ENCODE data around the gene SLC9A8.
A peak's percentile ranks its signal among the peaks of the same experiment; 100 is the strongest.
"Not testable (repeated sequence)": the region's sequence is repeated elsewhere in the genome, so short reads cannot be mapped to it uniquely, and the experiment has no call there.

Gene SLC9A8

DNA sequence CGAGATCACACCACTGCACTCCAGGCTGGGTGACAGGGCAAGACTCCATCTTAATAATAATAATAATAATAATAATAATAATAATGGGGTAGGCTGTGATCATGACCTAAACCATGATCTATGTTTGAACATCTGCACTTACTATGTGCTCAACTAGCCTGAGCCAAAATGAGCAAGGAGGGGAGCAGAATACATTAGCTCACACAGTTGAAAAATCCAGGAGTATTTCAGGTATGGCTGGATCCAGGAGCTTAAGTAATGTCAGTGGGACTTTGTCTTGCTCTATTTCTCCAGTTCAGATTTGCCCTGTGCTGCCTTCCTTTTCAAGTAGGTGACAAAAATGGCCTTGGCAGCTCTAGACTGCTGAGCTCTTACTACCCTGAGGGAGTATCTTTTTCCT, 32.7 kb upstream of the SLC9A8 start (continued):
- TF ChIP-seq ZNF596 (tag by site-specific recombination; IDR thresholded peaks at IDR 0.05) = no peak
- TF ChIP-seq, protein P1, sequence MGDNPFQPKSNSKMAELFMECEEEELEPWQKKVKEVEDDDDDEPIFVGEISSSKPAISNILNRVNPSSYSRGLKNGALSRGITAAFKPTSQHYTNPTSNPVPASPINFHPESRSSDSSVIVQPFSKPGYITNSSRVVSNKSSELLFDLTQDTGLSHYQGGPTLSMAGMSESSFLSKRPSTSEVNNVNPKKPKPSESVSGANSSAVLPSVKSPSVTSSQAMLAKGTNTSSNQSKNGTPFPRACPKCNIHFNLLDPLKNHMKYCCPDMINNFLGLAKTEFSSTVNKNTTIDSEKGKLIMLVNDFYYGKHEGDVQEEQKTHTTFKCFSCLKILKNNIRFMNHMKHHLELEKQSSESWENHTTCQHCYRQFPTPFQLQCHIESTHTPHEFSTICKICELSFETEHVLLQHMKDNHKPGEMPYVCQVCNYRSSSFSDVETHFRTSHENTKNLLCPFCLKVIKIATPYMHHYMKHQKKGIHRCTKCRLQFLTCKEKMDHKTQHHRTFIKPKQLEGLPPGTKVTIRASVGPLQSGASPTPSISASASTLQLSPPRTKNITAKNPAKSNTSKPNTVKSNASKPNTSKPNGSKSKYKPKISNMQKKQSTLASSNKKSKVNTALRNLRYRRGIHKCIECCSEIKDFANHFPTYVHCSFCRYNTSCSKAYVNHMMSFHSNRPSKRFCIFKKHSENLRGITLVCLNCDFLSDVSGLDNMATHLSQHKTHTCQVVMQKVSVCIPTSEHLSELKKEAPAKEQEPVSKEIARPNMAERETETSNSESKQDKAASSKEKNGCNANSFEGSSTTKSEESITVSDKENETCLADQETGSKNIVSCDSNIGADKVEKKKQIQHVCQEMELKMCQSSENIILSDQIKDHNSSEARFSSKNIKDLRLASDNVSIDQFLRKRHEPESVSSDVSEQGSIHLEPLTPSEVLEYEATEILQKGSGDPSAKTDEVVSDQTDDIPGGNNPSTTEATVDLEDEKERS (tag by site-specific recombination; IDR thresholded peaks at IDR 0.05) = no peak

GRCh38 chr20:49781676-49782075, 31.0 kb upstream of the SLC9A8 start:
- Histone ChIP-seq H3K9me3 (ENCODE audit: control insufficient read depth, insufficient read depth, low read depth, low read length) (no peaks in the 10 kb centered on the region), H3K27ac (ENCODE audit: extremely low read depth, low read depth, low read length) (no peak overlapping the region), H3K36me3 (ENCODE audit: control insufficient read depth in 2 of 2, insufficient read depth in 1 of 2, low read length in 2 of 2) (no peaks in the 10 kb centered on the region), H3K4me3 (ENCODE audit: low read depth, low read length) (no peak overlapping the region), H3K4me1 (ENCODE audit: control insufficient read depth, insufficient read depth, low read length) (no peaks in the 10 kb centered on the region)
- POLR2A ChIA-PET = no interaction called here
- CTCF ChIA-PET = no interaction called here
- TF ChIP-seq BCL11B (tag by site-specific recombination; IDR thresholded peaks at IDR 0.05; ENCODE audit: low read depth) = no peak
- no peak for TF ChIP-seq ZNF701 (tag by site-specific recombination; IDR thresholded peaks at IDR 0.05)
- no peak for TF ChIP-seq ZNF121 (tag by site-specific recombination; IDR thresholded peaks at IDR 0.05)
- TF ChIP-seq ZNF571 (tag by site-specific recombination; IDR thresholded peaks at IDR 0.05) = no peak
- no peak for TF ChIP-seq FEZF1 (tag by site-specific recombination; IDR thresholded peaks at IDR 0.05)
- no peak for TF ChIP-seq ZNF521 (tag by site-specific recombination; IDR thresholded peaks at IDR 0.05)
- peak; percentile 47; the same call in 1 of the 2 replicates for TF ChIP-seq PRDM1 (tag by site-specific recombination; IDR thresholded peaks at IDR 0.05)
- TF ChIP-seq ZNF221 (tag by site-specific recombination; IDR thresholded peaks at IDR 0.05; ENCODE audit: borderline replicate concordance) = no peak
- TF ChIP-seq SETDB1 (IDR thresholded peaks at IDR 0.05; ENCODE audit: insufficient read length, low read length) = no peak

DNA sequence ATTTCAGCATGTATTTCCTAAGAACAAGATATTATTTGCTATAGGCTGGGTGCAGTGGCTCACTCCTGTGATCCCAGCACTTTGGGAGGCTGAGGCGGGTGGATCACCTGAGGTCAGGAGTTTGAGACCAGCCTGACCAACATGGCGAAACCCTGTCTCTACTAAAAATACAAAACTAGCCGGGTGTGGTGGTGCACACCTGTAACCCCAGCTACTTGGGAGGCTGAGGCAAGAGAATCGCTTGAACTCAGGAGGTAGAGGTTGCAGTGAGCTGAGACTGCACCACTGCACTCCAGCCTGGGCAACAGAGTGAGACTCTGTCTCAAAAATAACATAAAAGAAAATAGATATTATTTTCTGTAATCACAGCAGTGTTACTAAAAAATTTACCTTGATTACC, 30.2 kb upstream of the SLC9A8 start:
- H3K36me3 ChIP-seq (ENCODE audit: control insufficient read depth in 2 of 2, insufficient read depth in 1 of 2, low read length in 2 of 2); POLR2A ChIA-PET; H3K9me3 ChIP-seq (ENCODE audit: control insufficient read depth, insufficient read depth, low read depth, low read length); H3K4me1 ChIP-seq (ENCODE audit: control insufficient read depth, insufficient read depth, low read length); H3K4me3 ChIP-seq (ENCODE audit: low read depth, low read length); CTCF ChIA-PET; H3K27ac ChIP-seq (ENCODE audit: extremely low read depth, low read depth, low read length): not testable (repeated sequence)

GRCh38 chr20:49783021-49783995, 29.3 kb upstream of the SLC9A8 start:
- CTCF ChIA-PET = interaction anchor here (0.6 kb wide), 1 partner anchor 213 kb away, joined by 3 read pairs; no protein-coding TSS in a partner anchor
- H3K4me3 ChIP-seq (ENCODE audit: low read depth, low read length); H3K4me1 ChIP-seq (ENCODE audit: control insufficient read depth, insufficient read depth, low read length); POLR2A ChIA-PET; H3K9me3 ChIP-seq (ENCODE audit: control insufficient read depth, insufficient read depth, low read depth, low read length); H3K27ac ChIP-seq (ENCODE audit: extremely low read depth, low read depth, low read length); H3K36me3 ChIP-seq (ENCODE audit: control insufficient read depth in 2 of 2, insufficient read depth in 1 of 2, low read length in 2 of 2): not testable (repeated sequence)

DNA sequence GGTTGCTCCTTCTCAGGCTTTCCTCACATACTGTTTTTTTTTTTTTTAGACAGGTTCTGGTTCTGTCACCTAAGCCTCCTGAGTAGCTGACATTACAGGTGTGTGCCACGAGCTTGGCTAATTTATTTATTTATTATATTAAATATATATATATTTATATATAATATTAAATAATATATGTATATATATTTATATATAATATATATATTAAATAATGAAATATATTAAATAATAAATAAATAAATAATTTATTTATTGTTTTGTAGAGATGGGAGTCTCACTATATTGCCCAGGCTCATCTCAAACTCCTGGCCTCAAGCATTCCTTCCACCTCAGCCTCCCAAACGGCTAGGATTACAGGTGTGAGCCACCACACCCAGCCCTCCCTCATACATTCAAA, 28.3 kb upstream of the SLC9A8 start:
- Histone ChIP-seq H3K4me1 (ENCODE audit: control insufficient read depth, insufficient read depth, low read length) (no peaks in the 10 kb centered on the region), H3K9me3 (ENCODE audit: control insufficient read depth, insufficient read depth, low read depth, low read length) (no peaks in the 10 kb centered on the region), H3K4me3 (ENCODE audit: low read depth, low read length) (no peak overlapping the region), H3K27ac (ENCODE audit: extremely low read depth, low read depth, low read length) (no peak overlapping the region), H3K36me3 (ENCODE audit: control insufficient read depth in 2 of 2, insufficient read depth in 1 of 2, low read length in 2 of 2) (no peaks in the 10 kb centered on the region)
- POLR2A ChIA-PET = no interaction called here
- CTCF ChIA-PET = no interaction called here
- TF ChIP-seq ZNF449 (tag by site-specific recombination; IDR thresholded peaks at IDR 0.05) = no peak
- TF ChIP-seq REPIN1 (tag by site-specific recombination; IDR thresholded peaks at IDR 0.05; ENCODE audit: low read depth) = no peak
- TF ChIP-seq ZNF302 (tag by site-specific recombination; IDR thresholded peaks at IDR 0.05; ENCODE audit: low read depth) = no peak
- no peak for TF ChIP-seq HOXA7 (CRISPR knock-in tag; IDR thresholded peaks at IDR 0.05; ENCODE audit: borderline replicate concordance)
- no peak for TF ChIP-seq ZNF654 (tag by site-specific recombination; IDR thresholded peaks at IDR 0.05; ENCODE audit: low read depth)
- no peak for TF ChIP-seq ZNF707 (tag by site-specific recombination; IDR thresholded peaks at IDR 0.05)
- no peak for TF ChIP-seq FEZF1 (tag by site-specific recombination; IDR thresholded peaks at IDR 0.05)
- TF ChIP-seq PRDM1 (tag by site-specific recombination; IDR thresholded peaks at IDR 0.05) = no peak
- TF ChIP-seq ZNF704 (tag by site-specific recombination; IDR thresholded peaks at IDR 0.05) = no peak

Data from HEK293 (cell line).